ENCODE data around the gene ANKRA2.
A peak's percentile ranks its signal among the peaks of the same experiment; 100 is the strongest.
"Not testable (repeated sequence)": the region's sequence is repeated elsewhere in the genome, so short reads cannot be mapped to it uniquely, and the experiment has no call there.

ANKRA2 gene

DNA sequence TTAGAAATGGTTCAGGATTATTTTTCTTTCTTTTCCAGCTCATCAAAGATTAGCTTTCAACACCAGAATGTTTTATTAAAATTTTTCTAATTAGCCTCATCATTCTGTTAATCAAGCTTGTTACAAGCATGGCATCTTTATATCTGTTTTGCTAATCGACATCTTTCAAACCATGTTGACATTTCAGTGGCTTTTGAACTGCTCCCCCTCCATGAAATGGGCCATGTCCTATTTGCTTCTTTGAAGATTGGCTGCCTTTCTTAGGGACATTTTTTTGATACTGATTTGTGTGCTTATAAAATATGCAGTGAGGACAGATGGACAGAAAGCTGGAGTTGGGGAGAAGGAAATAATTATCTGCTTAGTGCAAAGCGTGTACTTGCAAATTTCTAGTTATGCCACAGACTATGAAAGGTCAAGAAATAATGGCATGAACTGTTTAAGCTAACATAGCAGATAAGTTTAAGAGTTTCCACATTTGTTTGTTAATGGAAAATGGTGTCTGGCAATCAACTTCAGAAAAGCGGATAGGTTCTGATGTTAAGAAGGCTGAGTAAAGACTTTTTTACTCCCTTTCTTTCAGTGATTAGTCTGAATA is 39.7 kb downstream of the ANKRA2 start:
- H3K27ac ChIP-seq (ENCODE audit: low read depth, low read length): no peak overlapping the region
- no peaks in the 10 kb centered on the region for H3K36me3 ChIP-seq (ENCODE audit: control insufficient read depth, insufficient read depth, low read length)
- H3K9me3 ChIP-seq (ENCODE audit: control insufficient read depth, insufficient read depth, low read depth, low read length): no peaks in the 10 kb centered on the region
- H3K4me1 ChIP-seq (ENCODE audit: control insufficient read depth, insufficient read depth, low read length): peaks cover 16% of the 10 kb centered on the region; the same call in 1 of the 2 replicates
- no peaks in the 10 kb centered on the region for H3K27me3 ChIP-seq (ENCODE audit: control insufficient read depth, insufficient read depth, low read length)
- H3K4me3 ChIP-seq (ENCODE audit: low read depth, low read length): no peak overlapping the region
- H3K9ac ChIP-seq (ENCODE audit: low read length): no peak overlapping the region

GRCh38 chr5:73523861-73524260 is 41.6 kb downstream of the ANKRA2 start:
- Histone ChIP-seq H3K4me3 (ENCODE audit: low read depth, low read length) (no peak overlapping the region), H3K27me3 (ENCODE audit: control insufficient read depth, insufficient read depth, low read length) (no peaks in the 10 kb centered on the region), H3K9me3 (ENCODE audit: control insufficient read depth, insufficient read depth, low read depth, low read length) (no peaks in the 10 kb centered on the region), H3K9ac (ENCODE audit: low read length) (no peak overlapping the region), H3K27ac (ENCODE audit: low read depth, low read length) (no peak overlapping the region), H3K4me1 (ENCODE audit: control insufficient read depth, insufficient read depth, low read length) (peaks cover 13% of the 10 kb centered on the region; the same call in 1 of the 2 replicates), H3K36me3 (ENCODE audit: control insufficient read depth, insufficient read depth, low read length) (no peaks in the 10 kb centered on the region)

- Histone ChIP-seq H3K27me3 (ENCODE audit: control insufficient read depth, insufficient read depth, low read length) (no peaks in the 10 kb centered on the region), H3K9me3 (ENCODE audit: control insufficient read depth, insufficient read depth, low read depth, low read length) (no peaks in the 10 kb centered on the region), H3K9ac (ENCODE audit: low read length) (no peak overlapping the region), H3K4me3 (ENCODE audit: low read depth, low read length) (no peak overlapping the region), H3K36me3 (ENCODE audit: control insufficient read depth, insufficient read depth, low read length) (no peaks in the 10 kb centered on the region), H3K27ac (ENCODE audit: low read depth, low read length) (no peak overlapping the region), H3K4me1 (ENCODE audit: control insufficient read depth, insufficient read depth, low read length) (peaks cover 4% of the 10 kb centered on the region; the same call in 1 of the 2 replicates)
These were observed 42.5 kb downstream of the ANKRA2 start for GRCh38 chr5:73522989-73523388.

DNA sequence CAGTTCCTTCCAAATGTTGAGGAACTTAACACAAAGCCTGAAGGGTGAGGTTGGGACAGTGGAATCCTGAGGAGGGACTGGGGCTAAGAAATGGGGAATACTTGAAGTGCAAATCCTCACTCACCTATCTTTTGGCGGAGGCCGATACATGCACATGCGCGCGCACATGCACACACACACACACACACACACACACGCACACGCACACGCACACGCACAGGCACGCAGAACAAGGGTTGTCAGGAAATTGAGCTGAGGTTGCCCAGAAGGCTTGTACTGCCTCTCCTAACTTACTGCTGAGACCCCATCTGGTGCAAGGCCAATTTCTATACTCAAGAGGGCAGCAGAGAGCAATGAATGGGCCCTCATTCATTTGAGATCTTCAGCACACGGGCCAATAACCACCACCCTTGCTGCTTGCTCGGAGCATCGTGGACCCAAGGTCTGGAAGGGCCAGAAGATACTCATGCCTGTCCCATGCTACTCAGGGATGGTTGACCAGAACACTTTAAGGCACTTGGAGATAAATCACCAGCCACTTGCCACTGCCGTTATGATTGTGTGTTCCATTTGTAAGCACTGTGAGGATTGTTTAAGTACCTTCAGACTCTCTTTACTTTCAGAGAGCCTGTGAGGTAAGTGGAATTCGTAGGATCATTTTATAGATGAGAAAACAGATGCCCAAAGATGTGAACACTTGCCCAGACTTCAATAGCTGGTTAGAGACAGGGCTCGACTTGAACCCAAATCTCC is 45.7 kb downstream of the ANKRA2 start:
- H3K4me1 ChIP-seq (ENCODE audit: control insufficient read depth, insufficient read depth, low read length): peaks cover 10% of the 10 kb centered on the region
- H3K36me3 ChIP-seq (ENCODE audit: control insufficient read depth, insufficient read depth, low read length): no peaks in the 10 kb centered on the region
- no peak overlapping the region for H3K27ac ChIP-seq (ENCODE audit: low read depth, low read length)
- H3K9ac ChIP-seq (ENCODE audit: low read length): no peak overlapping the region
- H3K4me3 ChIP-seq (ENCODE audit: low read depth, low read length): peak overlapping the region; percentile 38
- H3K9me3 ChIP-seq (ENCODE audit: control insufficient read depth, insufficient read depth, low read depth, low read length): no peaks in the 10 kb centered on the region
- H3K27me3 ChIP-seq (ENCODE audit: control insufficient read depth, insufficient read depth, low read length): no peaks in the 10 kb centered on the region

- Histone ChIP-seq H3K9ac (ENCODE audit: low read length) (no peak overlapping the region), H3K4me3 (ENCODE audit: low read depth, low read length) (no peak overlapping the region), H3K27me3 (ENCODE audit: control insufficient read depth, insufficient read depth, low read length) (no peaks in the 10 kb centered on the region), H3K36me3 (ENCODE audit: control insufficient read depth, insufficient read depth, low read length) (no peaks in the 10 kb centered on the region), H3K4me1 (ENCODE audit: control insufficient read depth, insufficient read depth, low read length) (peaks cover 10% of the 10 kb centered on the region), H3K27ac (ENCODE audit: low read depth, low read length) (no peak overlapping the region), H3K9me3 (ENCODE audit: control insufficient read depth, insufficient read depth, low read depth, low read length) (no peaks in the 10 kb centered on the region)
These were observed 50.2 kb downstream of the ANKRA2 start for GRCh38 chr5:73515232-73515631.

DNA sequence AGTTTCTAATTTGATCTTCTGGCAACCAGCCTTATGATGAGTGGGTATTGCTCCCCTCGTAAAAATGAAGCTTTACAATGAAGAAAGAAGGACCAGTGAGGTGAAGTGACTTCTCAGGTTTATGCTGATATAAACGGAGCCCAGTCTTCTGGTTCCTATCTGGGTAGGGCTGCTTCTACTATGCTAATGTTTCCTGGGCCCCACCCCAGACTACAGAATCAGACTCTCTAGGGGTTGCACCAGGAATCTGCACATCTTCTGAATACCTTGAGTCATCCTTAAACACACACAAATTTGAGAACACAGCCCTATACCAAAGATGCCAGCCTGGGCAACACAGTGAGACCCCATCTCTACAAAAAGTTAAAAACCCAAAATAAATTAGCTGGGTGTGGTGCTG is 51.0 kb downstream of the ANKRA2 start:
- Histone ChIP-seq H3K27me3 (ENCODE audit: control insufficient read depth, insufficient read depth, low read length) (no peaks in the 10 kb centered on the region), H3K4me1 (ENCODE audit: control insufficient read depth, insufficient read depth, low read length) (peaks cover 8% of the 10 kb centered on the region), H3K9ac (ENCODE audit: low read length) (no peak overlapping the region), H3K4me3 (ENCODE audit: low read depth, low read length) (no peak overlapping the region), H3K27ac (ENCODE audit: low read depth, low read length) (no peak overlapping the region), H3K9me3 (ENCODE audit: control insufficient read depth, insufficient read depth, low read depth, low read length) (no peaks in the 10 kb centered on the region), H3K36me3 (ENCODE audit: control insufficient read depth, insufficient read depth, low read length) (no peaks in the 10 kb centered on the region)

DNA sequence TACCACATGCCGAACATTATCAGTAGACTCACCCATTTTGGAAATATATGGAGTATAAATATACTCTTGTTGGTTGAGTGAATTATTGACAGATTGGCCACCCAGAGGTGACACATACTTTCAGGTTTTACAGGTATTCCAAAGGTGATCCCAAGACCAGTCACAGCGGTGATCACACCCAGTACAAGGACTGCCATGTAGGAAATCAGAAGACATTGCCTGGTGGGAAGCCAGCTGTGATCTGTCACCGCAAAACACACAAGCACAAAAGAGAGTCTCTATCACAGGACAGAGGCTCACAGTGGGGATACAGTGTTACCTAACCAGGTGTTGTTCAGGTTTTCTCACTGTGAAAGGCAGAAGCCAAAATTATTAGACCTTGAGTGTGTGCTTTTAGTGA is 51.4 kb downstream of the ANKRA2 start:
- Histone ChIP-seq H3K9me3 (ENCODE audit: control insufficient read depth, insufficient read depth, low read depth, low read length) (no peaks in the 10 kb centered on the region), H3K4me1 (ENCODE audit: control insufficient read depth, insufficient read depth, low read length) (peaks cover 6% of the 10 kb centered on the region; the same call in 1 of the 2 replicates)

GRCh38 chr5:73508521-73508920 is 56.9 kb downstream of the ANKRA2 start:
- H3K27ac ChIP-seq (ENCODE audit: low read depth, low read length); H3K9me3 ChIP-seq (ENCODE audit: control insufficient read depth, insufficient read depth, low read depth, low read length); H3K4me1 ChIP-seq (ENCODE audit: control insufficient read depth, insufficient read depth, low read length); H3K4me3 ChIP-seq (ENCODE audit: low read depth, low read length); H3K27me3 ChIP-seq (ENCODE audit: control insufficient read depth, insufficient read depth, low read length); H3K9ac ChIP-seq (ENCODE audit: low read length): not testable (repeated sequence)
- peaks cover 35% of the 10 kb centered on the region for H3K36me3 ChIP-seq (ENCODE audit: control insufficient read depth, insufficient read depth, low read length)

More for the DNA sequence above, 51.4 kb downstream of the ANKRA2 start:
- H3K9ac ChIP-seq (ENCODE audit: low read length): no peak overlapping the region
- no peak overlapping the region for H3K27ac ChIP-seq (ENCODE audit: low read depth, low read length)
- no peaks in the 10 kb centered on the region for H3K36me3 ChIP-seq (ENCODE audit: control insufficient read depth, insufficient read depth, low read length)
- H3K27me3 ChIP-seq (ENCODE audit: control insufficient read depth, insufficient read depth, low read length): no peaks in the 10 kb centered on the region
- no peak overlapping the region for H3K4me3 ChIP-seq (ENCODE audit: low read depth, low read length)

- Histone ChIP-seq H3K9me3 (ENCODE audit: control insufficient read depth, insufficient read depth, low read depth, low read length) (no peaks in the 10 kb centered on the region), H3K27ac (ENCODE audit: low read depth, low read length) (no peak overlapping the region), H3K27me3 (ENCODE audit: control insufficient read depth, insufficient read depth, low read length) (no peaks in the 10 kb centered on the region), H3K4me1 (ENCODE audit: control insufficient read depth, insufficient read depth, low read length) (no peaks in the 10 kb centered on the region), H3K9ac (ENCODE audit: low read length) (no peak overlapping the region), H3K36me3 (ENCODE audit: control insufficient read depth, insufficient read depth, low read length) (peaks cover 50% of the 10 kb centered on the region), H3K4me3 (ENCODE audit: low read depth, low read length) (no peak overlapping the region)
These were observed 58.4 kb downstream of the ANKRA2 start for GRCh38 chr5:73507062-73507461.

- H3K4me3 ChIP-seq (ENCODE audit: low read depth, low read length): no peak overlapping the region
- no peaks in the 10 kb centered on the region for H3K9me3 ChIP-seq (ENCODE audit: control insufficient read depth, insufficient read depth, low read depth, low read length)
- peaks cover 55% of the 10 kb centered on the region for H3K36me3 ChIP-seq (ENCODE audit: control insufficient read depth, insufficient read depth, low read length)
- no peak overlapping the region for H3K27ac ChIP-seq (ENCODE audit: low read depth, low read length)
- H3K9ac ChIP-seq (ENCODE audit: low read length): no peak overlapping the region
- H3K27me3 ChIP-seq (ENCODE audit: control insufficient read depth, insufficient read depth, low read length): no peaks in the 10 kb centered on the region
- no peaks in the 10 kb centered on the region for H3K4me1 ChIP-seq (ENCODE audit: control insufficient read depth, insufficient read depth, low read length)
These were observed 58.9 kb downstream of the ANKRA2 start for GRCh38 chr5:73506459-73506955.
